Hematopoietic multipotent progenitor cell treated with erythropoietin and hydrocortisone succinate and interleukin-3 and kit ligand, for 17 days (in vitro differentiated cells): ENCODE data around the gene CHAF1A.

Experiments
- DNase-seq: peaks from one replicate; pipeline ENCODE4 v3.0.0-alpha.2; 2015; ENCODE audit warnings: low spot score

Gene CHAF1A

DNA sequence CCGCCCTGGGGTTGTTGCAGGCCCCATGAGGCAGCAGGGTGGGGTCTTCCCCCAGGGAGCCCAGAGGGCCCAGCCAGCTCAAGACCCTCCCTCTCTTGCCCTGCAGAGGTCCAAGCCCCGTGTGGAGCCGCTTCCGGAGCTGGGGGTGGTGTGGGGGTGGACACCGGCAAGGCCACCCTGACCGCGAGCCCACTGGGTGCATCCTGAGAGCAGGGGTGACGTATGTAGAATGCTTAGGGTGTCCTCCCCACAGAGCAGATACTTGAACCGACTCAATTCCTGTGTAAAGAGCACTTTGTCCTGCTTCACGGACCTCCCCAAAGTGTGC is 40.3 kb downstream of the CHAF1A start:
- no peak for DNase-seq

DNA sequence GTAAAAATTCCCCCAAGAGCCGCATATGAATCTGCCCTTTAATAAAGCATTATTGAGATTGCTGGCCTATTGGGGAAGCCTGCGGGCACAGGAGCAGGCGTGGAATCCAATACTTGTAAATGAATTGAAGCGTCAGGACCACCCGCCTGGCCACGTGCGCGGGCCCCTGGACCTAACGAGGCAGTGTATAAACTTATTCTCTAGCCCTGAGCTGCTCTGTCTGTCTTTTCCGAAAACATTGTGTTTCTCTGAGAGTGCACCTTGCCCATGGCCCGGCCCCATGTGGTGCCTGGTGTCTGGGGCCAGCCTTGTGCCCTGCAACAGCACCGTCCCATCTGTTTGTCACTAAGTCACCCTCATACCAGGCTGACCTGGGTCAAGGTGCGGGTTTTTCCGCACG is 40.7 kb downstream of the CHAF1A start:
- no peak for DNase-seq

DNA sequence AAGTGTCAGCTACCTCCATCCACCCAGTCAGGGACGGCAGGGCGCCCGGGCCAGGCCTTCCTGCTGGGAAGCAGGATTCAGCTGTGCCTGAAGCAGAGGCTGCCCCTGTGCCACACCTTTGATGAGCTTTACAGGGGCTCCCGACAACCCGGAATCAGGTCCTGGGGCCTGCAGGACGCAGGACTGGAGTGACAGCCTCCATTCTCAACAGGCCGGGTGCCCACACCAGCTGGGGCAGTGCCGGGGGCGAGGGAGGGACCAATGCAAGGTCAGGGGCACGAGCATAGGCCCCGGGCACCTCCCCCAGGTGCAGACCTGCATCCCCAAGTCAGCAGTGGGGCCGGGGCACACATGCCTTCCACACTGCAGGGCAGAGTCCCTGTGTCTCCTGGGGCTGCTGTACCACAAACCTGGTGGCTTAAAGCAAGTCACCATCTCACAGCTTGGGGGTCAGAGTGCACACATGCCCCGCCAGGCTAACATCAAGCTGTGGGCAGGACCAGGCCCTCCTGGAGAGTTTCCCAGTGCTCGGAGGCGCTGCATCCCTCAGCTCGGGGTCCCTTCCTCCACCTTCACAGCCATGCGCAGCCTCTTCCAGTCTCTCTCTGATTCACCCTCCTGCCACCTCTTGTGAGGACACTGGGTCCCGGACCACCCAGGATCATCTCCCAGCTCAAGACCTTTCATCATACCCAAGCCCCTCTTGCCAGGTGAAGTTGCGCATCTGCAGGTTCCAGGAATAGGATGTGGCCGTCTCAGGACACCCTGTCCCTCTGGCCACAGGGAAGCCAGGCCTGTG is 41.7 kb downstream of the CHAF1A start:
- no peak for DNase-seq

DNA sequence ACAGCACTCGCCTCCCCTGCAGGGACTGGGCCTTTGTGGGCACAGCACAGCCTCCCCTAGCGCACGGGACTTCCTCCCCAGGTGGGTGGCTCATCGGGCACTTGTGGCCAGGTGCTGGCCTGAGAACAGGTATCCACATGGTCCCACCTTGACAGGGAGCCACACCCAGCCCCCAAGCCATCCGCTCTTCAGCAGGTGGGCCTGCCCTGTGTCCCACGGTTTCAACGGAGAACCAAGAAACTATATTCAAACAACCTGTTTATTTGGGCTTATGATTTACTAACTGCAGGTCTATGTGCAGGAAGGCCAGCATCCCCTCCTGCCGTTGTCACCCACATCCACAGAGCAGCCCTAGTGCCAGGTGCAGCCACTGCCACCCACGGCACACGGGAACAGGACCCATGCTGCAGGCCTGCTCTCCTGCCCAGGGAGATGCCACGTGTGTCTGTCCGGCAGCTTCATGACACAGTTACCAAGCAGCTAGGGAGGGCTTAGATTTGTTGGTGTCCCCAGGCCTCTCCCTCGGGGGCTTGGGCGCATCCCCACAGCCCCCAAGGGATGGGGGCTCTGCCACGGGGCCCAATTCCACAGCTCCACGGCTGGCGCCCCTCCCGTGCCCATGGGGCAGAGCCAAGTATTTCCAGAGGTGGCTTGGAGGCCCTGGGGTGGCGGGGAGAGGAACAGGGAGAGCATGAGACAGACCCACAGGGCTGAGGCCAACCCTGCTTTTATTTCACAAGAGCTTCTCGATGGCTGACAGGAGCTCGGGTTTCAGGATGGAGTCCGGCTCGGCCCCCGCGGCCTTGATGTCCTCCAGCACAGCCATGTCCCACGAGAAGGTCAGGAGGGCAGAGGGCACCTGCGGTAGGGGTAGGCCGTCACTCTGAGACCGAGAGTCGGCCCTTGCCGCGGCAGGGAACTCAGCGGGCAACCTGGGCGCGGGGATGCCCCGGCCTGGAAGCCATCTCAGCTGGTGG is 42.6 kb downstream of the CHAF1A start:
- DNase-seq = no peak

DNA sequence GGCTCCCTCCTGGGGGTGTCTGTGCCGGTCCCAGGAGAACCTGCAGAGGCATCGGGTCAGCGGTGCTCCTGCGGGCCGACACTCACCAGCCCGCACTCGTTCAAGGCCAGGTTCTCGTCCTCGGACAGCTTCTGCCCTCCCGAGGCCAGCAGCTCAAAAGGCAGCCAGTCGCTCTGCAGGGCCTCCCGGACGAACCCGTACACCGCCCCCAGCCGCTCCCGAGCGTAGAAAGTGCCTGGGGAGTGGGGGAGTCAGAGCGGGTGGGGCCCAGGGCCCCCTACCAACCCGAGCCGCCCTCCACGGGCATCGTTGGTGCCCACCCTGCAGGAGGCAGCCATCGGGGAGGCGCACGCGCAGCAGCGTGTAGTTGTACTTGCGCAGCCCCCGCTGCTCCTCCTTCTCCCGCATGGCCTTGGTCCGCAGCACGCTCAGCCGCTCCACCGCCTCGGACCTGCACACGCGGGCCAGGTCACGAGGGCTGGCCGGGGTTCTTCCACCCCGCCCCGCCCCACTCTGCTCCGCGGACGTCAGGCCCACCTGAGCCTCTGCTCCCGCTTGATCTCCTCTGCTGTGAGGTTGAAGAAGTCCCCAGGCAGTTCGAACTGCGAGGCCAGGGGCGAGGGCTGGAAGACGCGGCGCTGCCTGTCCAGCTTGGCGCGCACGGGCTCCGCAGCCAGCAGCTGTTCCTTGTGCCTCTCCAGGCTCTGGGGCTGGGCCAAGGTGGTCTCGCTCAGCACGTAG is 43.7 kb downstream of the CHAF1A start:
- no peak for DNase-seq

DNA sequence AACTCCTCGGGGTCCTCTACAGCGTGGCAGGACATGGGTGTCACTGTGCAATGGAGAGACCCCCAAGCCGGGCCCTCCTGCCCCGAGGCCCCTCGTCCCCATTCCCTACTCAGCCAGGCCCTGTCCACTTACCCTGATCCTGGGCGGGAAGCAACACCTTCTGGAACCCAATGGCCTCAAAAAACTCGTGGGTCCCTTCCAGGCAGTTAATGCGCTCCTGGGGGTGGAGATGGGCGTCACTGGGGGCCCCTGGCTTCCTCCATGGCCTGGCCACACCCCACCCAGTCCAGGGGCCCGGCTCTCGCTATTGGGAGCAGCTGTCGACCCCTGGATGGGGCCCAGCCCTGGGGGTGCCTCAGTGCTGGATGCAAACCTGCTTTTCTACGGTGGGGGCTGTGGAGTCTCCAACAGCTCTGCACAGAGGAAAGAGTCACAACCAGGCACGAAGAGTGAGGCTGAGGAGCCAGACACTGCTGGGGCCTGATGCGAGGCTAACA is 44.3 kb downstream of the CHAF1A start:
- DNase-seq = no peak

DNA sequence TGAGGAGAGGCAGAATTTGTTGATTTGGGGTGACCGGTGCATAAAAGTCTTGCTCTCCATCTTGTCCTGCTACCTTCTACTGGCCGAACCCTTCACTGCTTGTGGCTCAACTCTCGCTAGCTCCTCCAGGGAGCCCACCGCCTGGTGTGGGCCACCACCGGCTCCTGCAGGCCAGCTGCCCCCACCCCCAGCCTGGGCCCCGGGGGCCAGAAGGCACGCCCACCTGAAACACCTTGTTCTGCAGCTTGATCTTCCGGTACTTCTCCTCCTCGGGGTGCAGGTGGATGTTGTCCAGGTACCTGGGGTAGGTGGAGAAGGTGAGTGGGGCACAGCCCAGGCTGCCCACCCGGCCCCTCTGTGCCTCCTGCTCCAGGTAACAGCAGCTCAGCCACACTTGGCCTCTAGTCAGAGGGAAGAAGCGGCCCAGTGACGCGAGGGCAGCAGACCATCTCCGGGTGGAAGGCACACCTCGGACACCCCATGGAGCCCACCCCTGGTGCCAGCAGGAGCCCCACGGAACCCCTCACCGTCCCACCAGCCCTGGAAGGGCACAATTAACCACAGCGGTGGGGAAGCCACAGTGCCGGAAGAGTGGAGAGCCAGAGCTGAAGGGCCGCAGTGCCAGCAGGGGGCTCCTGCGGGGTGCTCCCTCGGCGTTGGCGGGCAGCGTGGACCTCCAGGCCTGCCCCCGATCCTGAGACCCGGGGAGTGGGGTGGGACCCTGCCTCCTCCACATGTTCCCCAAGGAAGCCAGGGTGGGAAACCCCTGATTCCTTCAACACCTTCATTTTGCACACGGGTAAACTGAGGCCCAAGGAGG is 45.1 kb downstream of the CHAF1A start:
- no peak for DNase-seq

DNA sequence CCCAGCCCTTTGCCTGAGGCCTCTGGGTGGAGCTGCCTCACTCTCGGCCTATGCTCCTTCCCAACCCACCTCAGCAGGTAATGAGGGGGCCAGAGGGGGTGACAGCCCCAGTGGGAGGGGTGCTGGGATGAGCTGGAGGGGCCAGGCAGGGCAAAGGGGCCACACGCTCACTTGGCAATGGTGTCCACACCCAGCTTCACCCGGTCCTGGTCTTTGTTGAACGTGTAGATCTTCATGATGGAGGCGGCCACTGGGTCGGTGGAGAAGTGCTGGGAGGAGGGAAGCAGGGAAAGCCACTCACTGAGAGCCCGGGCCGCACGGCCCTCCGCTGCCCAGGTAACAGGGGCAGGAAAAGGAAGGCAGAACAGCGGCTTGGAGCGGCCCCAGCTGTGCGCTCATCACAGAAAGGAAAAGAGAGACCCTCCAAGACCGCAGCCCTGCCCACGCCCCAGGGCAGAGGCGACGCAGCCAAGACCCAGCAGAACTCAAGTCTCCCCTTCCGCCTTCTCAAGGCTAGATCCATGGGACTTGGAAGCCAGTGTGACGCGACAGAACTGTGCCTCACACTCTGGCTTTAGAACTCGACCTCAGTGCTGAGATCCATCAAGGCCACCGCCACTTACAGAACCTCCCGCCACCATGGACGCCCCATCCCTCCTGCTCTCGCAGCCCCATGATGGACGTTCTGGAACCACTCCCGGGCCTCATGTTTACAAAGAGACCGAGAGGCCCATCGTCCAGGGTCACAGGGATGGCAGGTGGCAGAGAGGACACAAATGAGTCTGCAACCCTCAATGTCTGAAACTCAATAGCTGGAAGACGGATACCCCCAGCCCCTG is 45.9 kb downstream of the CHAF1A start:
- DNase-seq = no peak

DNA sequence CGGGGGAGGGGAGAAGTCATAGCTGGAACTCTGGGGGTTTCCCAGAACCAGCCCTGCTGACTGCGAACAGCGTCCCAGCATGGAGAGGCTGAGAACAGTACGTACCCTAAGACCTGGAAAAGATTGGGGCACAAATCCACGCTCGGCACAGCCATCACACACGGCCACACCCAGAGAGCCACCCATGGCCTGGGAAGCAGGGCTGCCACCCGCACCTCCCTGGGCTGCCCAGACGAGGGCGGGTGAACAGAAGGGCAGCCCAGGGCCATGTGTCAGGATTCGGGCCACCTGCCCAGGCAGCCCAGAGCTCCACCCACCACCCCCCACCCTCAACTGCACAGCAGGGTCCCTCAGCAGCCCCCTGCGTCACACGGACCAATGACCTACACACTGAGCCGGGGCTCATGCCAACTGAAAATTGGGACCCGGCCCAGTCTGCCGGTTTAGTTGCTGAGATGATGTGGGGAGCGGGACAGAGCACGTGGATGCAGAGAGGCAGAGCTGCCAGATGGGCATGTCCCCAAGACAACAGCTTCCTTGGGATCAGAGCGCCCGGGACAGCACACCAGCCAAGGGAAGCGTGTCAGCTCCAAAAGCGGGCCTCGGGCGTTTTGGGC is 46.7 kb downstream of the CHAF1A start:
- DNase-seq = no peak

DNA sequence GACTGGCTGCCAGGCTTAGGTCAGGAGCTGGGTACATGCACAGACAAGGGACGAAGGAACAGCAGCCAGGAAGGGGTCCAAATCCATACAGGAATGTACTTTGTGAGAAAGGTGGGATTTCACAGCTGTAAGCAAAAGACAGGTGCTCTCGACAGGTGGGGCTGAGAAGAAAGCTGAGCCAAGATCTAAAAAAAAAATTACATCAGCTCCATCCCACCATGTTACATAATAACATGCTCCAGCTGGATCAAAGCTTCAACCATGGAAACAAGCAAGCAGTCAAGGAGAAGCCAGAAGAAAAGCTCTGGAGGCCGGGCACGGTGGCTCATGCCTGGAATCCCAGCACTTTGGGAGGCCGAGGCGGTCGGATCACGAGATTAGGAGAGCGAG is 47.2 kb downstream of the CHAF1A start:
- no peak for DNase-seq

DNA sequence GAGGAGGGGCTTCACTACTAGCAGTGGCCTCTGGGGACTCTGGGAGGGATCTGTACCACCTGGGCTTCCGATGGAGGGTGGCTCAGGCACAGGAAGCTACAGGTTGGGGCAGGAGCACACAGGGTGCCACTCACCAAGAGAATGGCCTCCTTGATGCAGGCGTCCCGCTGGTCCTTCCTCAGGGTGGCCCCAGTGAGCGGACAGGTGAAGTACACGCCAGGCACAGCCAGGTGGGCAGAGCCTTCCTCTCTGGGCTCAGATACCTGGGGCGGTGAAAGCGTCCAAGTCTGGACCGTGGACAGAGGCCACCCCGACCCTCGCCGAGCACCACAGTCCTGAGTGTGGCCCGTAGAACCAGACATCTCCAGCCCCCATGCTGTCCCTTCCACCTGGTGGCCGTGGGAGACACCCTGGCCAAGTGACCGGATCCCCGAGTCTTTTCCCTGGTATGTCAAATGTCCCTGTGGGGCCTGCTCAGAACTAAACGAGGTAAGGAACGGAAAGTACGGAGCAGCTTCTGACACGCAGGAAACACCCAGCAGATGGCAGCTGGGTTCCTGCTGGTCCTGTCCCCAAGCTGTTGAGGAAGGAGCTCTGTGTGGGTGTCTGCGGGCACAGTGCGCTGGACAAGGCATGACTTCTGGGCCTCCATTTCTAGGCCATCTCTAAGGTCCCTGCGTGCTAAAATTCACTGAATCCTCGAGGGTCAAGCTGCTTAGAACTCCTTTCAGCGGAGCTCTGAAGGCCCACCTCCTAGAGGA is 50.0 kb downstream of the CHAF1A start:
- no peak for DNase-seq

DNA sequence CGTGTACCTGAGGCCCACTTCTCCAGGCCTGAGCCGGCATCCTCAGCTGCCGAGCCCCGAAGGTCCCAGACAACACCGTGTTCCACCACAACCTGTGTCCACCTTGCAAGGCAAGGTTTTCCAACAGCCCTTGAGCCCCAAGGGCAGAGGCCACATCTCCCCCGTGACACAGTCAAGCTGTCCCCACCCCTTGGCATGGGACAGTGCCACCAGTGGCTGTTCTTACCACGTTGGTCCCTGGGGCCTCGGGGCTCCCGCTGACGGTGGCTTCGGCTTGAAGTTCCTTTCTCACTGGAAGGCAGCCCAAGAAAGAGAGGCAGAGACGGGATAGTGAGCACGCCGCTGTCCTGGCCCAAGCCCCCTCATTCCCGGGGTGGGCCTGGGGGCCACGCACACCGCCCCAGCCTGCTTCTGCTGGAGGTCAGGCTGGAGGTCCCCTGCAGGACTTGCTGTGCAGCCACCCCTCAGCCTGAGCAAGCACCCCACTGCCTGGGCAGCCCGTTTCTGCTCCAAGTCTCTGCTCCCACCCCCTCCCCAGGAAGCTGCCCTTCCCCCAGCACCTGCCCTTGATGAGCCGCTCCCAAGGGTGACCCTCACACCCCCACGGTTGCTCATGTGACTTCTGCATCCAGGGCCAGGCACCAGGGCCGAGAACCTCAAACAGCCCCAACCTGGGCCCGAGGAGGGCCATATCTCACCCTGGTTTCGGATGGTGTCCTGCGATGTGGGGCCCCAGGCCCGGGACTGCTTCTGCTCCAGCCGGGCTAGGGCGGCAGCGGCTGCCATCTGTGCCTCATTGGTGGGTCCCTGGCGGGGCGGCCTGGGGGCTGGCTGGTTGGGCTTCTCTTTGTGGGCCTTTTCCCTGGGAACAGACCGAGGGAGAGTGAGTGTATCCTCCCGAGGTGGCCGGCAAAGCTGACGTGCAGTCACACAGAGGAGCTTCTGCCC is 51.1 kb downstream of the CHAF1A start:
- no peak for DNase-seq

DNA sequence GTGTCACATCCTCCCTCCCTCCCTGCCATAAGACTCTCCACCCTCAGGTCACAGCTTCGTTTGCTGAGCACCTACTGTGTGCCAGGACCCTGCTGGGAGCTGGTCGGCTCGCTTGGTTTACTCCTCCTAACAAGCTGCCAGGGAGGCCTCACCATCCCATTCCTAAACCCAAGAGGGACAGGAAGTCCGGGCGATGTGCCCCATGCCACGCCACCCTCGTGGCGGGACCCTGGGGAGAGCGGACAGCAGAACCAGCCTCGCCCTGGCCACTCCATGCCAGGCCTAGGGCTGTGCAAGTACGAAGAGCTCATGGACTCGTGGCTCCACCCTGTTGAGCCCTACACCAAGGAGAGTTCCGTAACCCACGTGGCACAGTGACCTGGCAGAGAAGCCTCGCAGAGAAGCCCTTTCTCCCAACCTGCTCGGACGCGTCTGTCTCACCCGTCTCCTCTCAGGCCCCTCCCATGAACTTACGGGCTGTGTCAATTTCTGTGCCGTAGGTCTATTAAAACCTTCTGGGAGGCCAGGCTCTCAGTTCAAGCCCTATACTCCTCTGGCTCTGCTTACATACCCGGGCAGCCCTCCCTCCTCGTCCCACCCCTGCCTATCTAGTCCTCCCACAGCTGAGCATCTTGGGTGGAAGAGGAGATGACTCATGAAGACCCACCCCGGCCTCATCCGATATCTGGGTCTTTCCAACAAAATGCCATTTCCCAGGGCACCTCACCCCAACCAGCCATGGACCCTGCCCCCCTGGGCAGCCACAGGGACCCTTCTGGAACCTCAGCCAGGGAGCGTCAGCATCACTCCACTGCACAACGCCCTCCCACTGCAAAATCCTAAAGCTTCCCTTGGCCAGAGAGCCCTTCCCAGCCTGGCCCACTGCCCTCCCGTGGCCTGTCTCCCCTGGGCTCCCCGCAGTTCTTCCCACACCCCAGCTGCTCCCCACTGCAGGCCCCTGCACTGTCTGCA is 52.6 kb downstream of the CHAF1A start:
- DNase-seq = peak; percentile 91

DNA sequence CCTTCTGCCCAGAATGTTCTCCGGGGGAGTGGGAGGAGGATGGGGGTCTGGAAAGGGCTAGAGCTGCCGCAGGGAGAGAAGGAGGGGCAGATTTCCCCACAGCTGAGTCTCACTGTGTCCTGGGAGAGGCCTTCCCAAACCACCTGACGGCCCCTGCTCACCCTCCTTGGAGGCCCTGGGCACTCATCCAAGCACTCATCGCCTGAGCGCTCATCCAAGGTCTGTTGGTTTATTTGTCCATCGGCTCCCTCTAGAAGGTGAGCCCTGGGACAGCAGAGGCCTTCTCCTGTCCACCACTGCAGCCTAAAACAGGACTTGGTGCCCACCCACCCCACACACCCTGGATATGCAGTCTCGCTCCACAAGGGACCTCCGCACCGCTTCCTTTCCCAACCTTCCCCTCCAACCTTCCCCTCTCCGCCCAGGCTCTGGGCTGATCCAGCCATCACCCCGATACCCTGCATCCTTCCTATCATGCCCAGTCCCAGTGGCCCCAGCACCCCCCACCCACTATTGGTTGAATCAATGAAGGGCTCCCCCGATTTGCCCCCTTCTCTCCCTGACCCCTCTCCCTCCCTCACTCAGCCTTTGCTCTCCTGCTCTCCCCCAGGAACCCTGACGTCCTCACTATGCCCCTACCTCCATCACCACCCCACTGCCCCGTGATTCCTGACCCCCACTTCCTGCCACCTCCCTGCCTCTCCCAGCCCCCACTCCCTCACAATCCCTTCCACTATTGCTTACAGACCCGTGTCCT is 53.5 kb downstream of the CHAF1A start:
- DNase-seq = peak; percentile 84

DNA sequence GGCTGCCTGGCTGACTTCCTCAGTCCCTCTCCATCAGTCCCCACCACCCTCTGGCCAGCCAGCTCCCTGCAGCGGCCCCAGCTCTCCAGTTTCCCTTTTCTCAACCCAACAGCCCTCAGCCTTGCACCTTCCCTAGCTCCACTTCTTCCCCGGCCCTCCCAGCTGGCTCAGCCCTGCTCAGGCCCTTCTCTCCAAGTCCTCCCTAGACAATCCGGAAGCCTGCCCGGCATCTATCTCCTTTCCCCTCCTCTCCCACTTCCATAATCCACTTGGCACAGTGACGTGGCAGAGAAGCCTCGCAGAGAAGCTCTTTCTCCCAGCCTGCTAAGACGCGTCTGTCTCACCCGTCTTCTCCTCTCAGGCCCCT is 54.0 kb downstream of the CHAF1A start:
- no peak for DNase-seq
